Cardiac atrium fibroblast (primary cell): ENCODE data around the gene APOF. TPM values are rescaled to one million over a fixed set of nuclear protein-coding genes. Genes with fewer than 3 reads are reported as not detected.

Source experiments
- total RNA-seq: library from RNA; depleted of rRNA; stranded (reverse); fragments of >200 nt; gene quantifications from 2 replicates; pipeline ENCODE4 v1.2.3, GENCODE V29; 2015

The APOF gene
- total RNA-seq, result not detected in 2 replicates

GRCh38 chr12:56362130-56363059, at the start of gene APOF:
Gene APOF, minus strand, starts transcription at chr12:56362857. Its CDS starts 112 bp downstream, at chr12:56362745.

GRCh38 chr12:56359851-56360767, 2.5 kb downstream of the APOF start, which contains the start of gene STAT2:
Gene STAT2, minus strand, starts transcription at chr12:56360107. Its CDS starts 3,536 bp downstream, at chr12:56356571.

GRCh38 chr12:56338308-56339157, 24.1 kb downstream of the APOF start, which contains the start of gene IL23A:
Gene IL23A, plus strand, starts transcription at chr12:56338884. Its CDS starts 161 bp downstream, at chr12:56339045.

GRCh38 chr12:56333679-56334489, 28.8 kb downstream of the APOF start, which contains the start of gene PAN2:
Gene PAN2, minus strand, starts transcription at chr12:56334000. Its CDS starts 906 bp downstream, at chr12:56333094.

GRCh38 chr12:56315622-56316473, 46.8 kb downstream of the APOF start, which contains the start of gene CNPY2:
Gene CNPY2, minus strand, starts transcription at chr12:56315988. Its CDS starts 771 bp downstream, at chr12:56315217.

Other genes with a start within 250 kb of the APOF start
- 2,694 and 2,773 TPM in 2 replicates for gene RPL41, start 246.2 kb downstream of the APOF start, total RNA-seq
- gene ZC3H10, start 244.6 kb downstream of the APOF start, total RNA-seq, result 1.1 and 1.8 TPM in 2 replicates
- 185 and 212 TPM in 2 replicates for gene ESYT1, start 234.6 kb downstream of the APOF start, total RNA-seq
- gene MYL6B, start 210.3 kb downstream of the APOF start, total RNA-seq, result 66.6 and 114 TPM in 2 replicates
- gene MYL6, start 204.5 kb downstream of the APOF start, total RNA-seq, result 2,267 and 2,694 TPM in 2 replicates
- gene SMARCC2, start 173.4 kb downstream of the APOF start, total RNA-seq, result 28.7 and 50.7 TPM in 2 replicates
- gene RNF41, start 140.9 kb downstream of the APOF start, total RNA-seq, result 165 and 167 TPM in 2 replicates
- 20.9 and 37.1 TPM in 2 replicates for gene NABP2, start 138.5 kb downstream of the APOF start, total RNA-seq
- gene SLC39A5, start 132.8 kb downstream of the APOF start, total RNA-seq, result not detected in 2 replicates
- 28.3 and 41.0 TPM in 2 replicates for gene ANKRD52, start 104.5 kb downstream of the APOF start, total RNA-seq
- 5.6 and 7.3 TPM in 2 replicates for gene COQ10A, start 95.9 kb downstream of the APOF start, total RNA-seq
- 71.7 and 119 TPM in 2 replicates for gene CS, start 62.5 kb downstream of the APOF start, total RNA-seq
- gene CNPY2, start 46.9 kb downstream of the APOF start, total RNA-seq, result 114 and 138 TPM in 2 replicates
- 10.4 and 17.1 TPM in 2 replicates for gene PAN2, start 28.9 kb downstream of the APOF start, total RNA-seq
- gene IL23A, start 24.0 kb downstream of the APOF start, total RNA-seq, result 1.6 TPM in 1 of 2 replicates, not detected in the other
- gene STAT2, start 2.8 kb downstream of the APOF start, total RNA-seq, result 62.2 and 62.5 TPM in 2 replicates
- gene TIMELESS, start 86.6 kb upstream of the APOF start, total RNA-seq, result 4.2 and 4.4 TPM in 2 replicates
- not detected in 2 replicates for gene MIP, start 91.8 kb upstream of the APOF start, total RNA-seq
- gene SPRYD4, start 105.7 kb upstream of the APOF start, total RNA-seq, result 1.5 and 2.2 TPM in 2 replicates
- not detected in 2 replicates for gene GLS2, start 125.3 kb upstream of the APOF start, total RNA-seq
- 14.9 and 15.3 TPM in 2 replicates for gene RBMS2, start 159.0 kb upstream of the APOF start, total RNA-seq